NB4 (cell line): ENCODE data around the gene MAGI1.

Experiments used
- MYC ChIP-seq: IDR thresholded peaks from 2 replicates; pipeline ENCODE4 v1.6.1; 2011; ENCODE audit warnings: low read depth, low read length
- POLR2A ChIP-seq: IDR thresholded peaks from 2 replicates; pipeline ENCODE4 v1.6.1; 2011; ENCODE audit warnings: mild to moderate bottlenecking; ENCODE audit not compliant: insufficient read length; ENCODE audit errors: extremely low read depth
- TF ChIP-seq, protein P1 (sequence below): IDR thresholded peaks from one replicate; pipeline ENCODE4 v1.5.1; 2012; ENCODE audit warnings: low read depth, low read length

DNA sequence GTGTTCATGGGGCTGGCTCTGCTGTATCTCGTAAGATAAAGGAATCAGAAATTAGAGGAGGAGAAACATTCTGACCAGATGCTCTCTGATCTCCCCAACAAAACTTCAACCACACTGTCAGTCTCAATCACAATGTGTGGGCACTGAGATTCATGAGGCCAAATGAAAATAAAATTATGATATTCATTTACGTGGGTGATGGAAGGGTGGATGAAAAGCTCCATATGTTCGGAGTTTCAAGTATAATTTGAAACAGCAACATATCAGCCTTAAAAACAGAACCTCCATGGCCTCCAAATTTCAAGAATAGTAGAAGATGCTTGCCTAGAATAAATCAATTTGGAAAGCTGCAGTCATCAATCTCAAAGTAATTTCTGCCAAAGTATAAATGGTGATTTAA, 363.7 kb downstream of the MAGI1 start:
- TF ChIP-seq MYC (no peak), POLR2A (no peak)
- TF ChIP-seq, protein P1, sequence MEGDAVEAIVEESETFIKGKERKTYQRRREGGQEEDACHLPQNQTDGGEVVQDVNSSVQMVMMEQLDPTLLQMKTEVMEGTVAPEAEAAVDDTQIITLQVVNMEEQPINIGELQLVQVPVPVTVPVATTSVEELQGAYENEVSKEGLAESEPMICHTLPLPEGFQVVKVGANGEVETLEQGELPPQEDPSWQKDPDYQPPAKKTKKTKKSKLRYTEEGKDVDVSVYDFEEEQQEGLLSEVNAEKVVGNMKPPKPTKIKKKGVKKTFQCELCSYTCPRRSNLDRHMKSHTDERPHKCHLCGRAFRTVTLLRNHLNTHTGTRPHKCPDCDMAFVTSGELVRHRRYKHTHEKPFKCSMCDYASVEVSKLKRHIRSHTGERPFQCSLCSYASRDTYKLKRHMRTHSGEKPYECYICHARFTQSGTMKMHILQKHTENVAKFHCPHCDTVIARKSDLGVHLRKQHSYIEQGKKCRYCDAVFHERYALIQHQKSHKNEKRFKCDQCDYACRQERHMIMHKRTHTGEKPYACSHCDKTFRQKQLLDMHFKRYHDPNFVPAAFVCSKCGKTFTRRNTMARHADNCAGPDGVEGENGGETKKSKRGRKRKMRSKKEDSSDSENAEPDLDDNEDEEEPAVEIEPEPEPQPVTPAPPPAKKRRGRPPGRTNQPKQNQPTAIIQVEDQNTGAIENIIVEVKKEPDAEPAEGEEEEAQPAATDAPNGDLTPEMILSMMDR, result no peak
